Measurements from ENCODE around the gene SCAF4.

- TF ChIP-seq CTCF (IDR thresholded peaks at IDR 0.05) (no peak), POLR2A (IDR thresholded peaks at IDR 0.05) (no peak)
Measured at GRCh38 chr21:31706562-31706961, 25.4 kb downstream of the SCAF4 start.

All from prostate gland (tissue), 2 donors.